HG03460 (cell line): Measurements from ENCODE around the gene RASGRP2.
"Not testable (repeated sequence)": the region's sequence is repeated elsewhere in the genome, so short reads cannot be mapped to it uniquely, and the experiment has no call there.

Experiments used
- ATAC-seq: cut with Tn5 transposase; IDR thresholded peaks from one replicate; pipeline ENCODE4 v1.9.1; 2021; ENCODE audit not compliant: unreplicated experiment

RASGRP2 gene

GRCh38 chr11:64720640-64721358 lies 23.1 kb downstream of the RASGRP2 start:
- ATAC-seq = no peak

GRCh38 chr11:64720167-64720566 lies 23.8 kb downstream of the RASGRP2 start:
- no peak for ATAC-seq

- ATAC-seq = no peak
Observed at GRCh38 chr11:64719406-64719805, 24.5 kb downstream of the RASGRP2 start.

- ATAC-seq = no peak
Observed at GRCh38 chr11:64718780-64719124, 25.2 kb downstream of the RASGRP2 start.

GRCh38 chr11:64718084-64718779 lies 25.7 kb downstream of the RASGRP2 start:
- ATAC-seq = no peak

- no peak for ATAC-seq
Observed at GRCh38 chr11:64717268-64717578, 26.7 kb downstream of the RASGRP2 start.

GRCh38 chr11:64716473-64717267 lies 27.3 kb downstream of the RASGRP2 start:
- ATAC-seq = no peak

- no peak for ATAC-seq
Observed at GRCh38 chr11:64715756-64716472, 28.0 kb downstream of the RASGRP2 start.

GRCh38 chr11:64715110-64715509 lies 28.8 kb downstream of the RASGRP2 start:
- ATAC-seq = no peak

GRCh38 chr11:64714666-64715065 lies 29.3 kb downstream of the RASGRP2 start:
- ATAC-seq = no peak

- ATAC-seq = no peak
Observed at GRCh38 chr11:64713781-64714363, 30.1 kb downstream of the RASGRP2 start.

GRCh38 chr11:64713016-64713707 lies 30.8 kb downstream of the RASGRP2 start:
- ATAC-seq = no peak

GRCh38 chr11:64712430-64713015 lies 31.4 kb downstream of the RASGRP2 start:
- ATAC-seq = no peak

GRCh38 chr11:64711956-64712362 lies 32.0 kb downstream of the RASGRP2 start:
- no peak for ATAC-seq

GRCh38 chr11:64711138-64711955 lies 32.6 kb downstream of the RASGRP2 start:
- no peak for ATAC-seq

- no peak for ATAC-seq
Observed at GRCh38 chr11:64710418-64711137, 33.4 kb downstream of the RASGRP2 start.

- ATAC-seq = no peak
Observed at GRCh38 chr11:64705501-64705900, 38.4 kb downstream of the RASGRP2 start.

GRCh38 chr11:64703048-64703447 lies 40.9 kb downstream of the RASGRP2 start:
- no peak for ATAC-seq

GRCh38 chr11:64701956-64702355 lies 42.0 kb downstream of the RASGRP2 start:
- not testable (repeated sequence) for ATAC-seq
